OCI-LY1 (cell line): ENCODE results near the gene COL15A1.

Experiments
- EZH2 ChIP-seq: fragments of 200-600 bp; sonication (generic), shearing (Covaris generic); IDR thresholded peaks from 2 replicates; pipeline ENCODE4 v1.8.0; 2017; ENCODE audit warnings: borderline replicate concordance, mixed run types, mild to moderate bottlenecking, antibody characterized with exemption, low read length, moderate library complexity, mixed read lengths
- TF ChIP-seq, protein P1 (sequence below): fragments of 200-600 bp; sonication (generic), shearing (Covaris generic); IDR thresholded peaks from 2 replicates; pipeline ENCODE4 v1.5.1; 2017; ENCODE audit warnings: mild to moderate bottlenecking, antibody characterized with exemption, low read length, moderate library complexity, mixed read lengths

DNA sequence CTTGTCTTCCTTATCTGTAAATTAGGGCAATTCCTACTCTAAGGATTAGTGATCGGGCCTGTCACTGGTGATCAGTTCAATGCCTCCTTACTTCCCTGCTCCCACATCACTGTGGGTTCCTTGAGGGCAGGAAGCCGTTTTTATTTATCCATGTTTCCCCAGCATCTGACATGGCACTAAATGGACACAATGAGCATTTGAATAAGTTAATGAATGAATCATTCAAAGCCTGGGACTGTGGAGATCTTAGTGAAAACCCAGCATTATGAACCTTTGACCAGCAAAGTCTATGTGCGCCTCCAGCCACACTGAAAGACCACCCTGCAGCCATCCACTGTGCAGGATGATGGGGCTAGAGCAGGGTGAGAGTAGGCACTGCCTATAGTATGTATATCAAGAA lies 11.6 kb downstream of the COL15A1 start:
- TF ChIP-seq, protein P1, sequence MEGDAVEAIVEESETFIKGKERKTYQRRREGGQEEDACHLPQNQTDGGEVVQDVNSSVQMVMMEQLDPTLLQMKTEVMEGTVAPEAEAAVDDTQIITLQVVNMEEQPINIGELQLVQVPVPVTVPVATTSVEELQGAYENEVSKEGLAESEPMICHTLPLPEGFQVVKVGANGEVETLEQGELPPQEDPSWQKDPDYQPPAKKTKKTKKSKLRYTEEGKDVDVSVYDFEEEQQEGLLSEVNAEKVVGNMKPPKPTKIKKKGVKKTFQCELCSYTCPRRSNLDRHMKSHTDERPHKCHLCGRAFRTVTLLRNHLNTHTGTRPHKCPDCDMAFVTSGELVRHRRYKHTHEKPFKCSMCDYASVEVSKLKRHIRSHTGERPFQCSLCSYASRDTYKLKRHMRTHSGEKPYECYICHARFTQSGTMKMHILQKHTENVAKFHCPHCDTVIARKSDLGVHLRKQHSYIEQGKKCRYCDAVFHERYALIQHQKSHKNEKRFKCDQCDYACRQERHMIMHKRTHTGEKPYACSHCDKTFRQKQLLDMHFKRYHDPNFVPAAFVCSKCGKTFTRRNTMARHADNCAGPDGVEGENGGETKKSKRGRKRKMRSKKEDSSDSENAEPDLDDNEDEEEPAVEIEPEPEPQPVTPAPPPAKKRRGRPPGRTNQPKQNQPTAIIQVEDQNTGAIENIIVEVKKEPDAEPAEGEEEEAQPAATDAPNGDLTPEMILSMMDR: no peak
- no peak for TF ChIP-seq EZH2
